DMS114 treated with DMSO at 0.1 percent for 48 hours (cell line): ENCODE results near the gene ARVCF.
A peak's percentile ranks its signal among the peaks of the same experiment; 100 is the strongest.

Experiments used
- DNase-seq: peaks from one replicate; lab custom pipeline; 2025; ENCODE audit not compliant: unreplicated experiment; lab: John Stamatoyannopoulos, UW

ARVCF gene

GRCh38 chr22:20031732-20032406 lies 15.2 kb upstream of the ARVCF start:
- DNase-seq, result no peak

- no peak for DNase-seq
Observed at GRCh38 chr22:20029550-20030225, 13.1 kb upstream of the ARVCF start.

- DNase-seq, result no peak
Observed at GRCh38 chr22:20028855-20029549, 12.4 kb upstream of the ARVCF start.

GRCh38 chr22:20027966-20028854 lies 11.6 kb upstream of the ARVCF start:
- no peak for DNase-seq

GRCh38 chr22:20026996-20027601 lies 10.5 kb upstream of the ARVCF start:
- no peak for DNase-seq

GRCh38 chr22:20026204-20026908 lies 9.7 kb upstream of the ARVCF start:
- DNase-seq, result no peak

GRCh38 chr22:20025401-20026203 lies 9.0 kb upstream of the ARVCF start:
- DNase-seq, result no peak

- no peak for DNase-seq
Observed at GRCh38 chr22:20024650-20025397, 8.2 kb upstream of the ARVCF start.

GRCh38 chr22:20024225-20024624 lies 7.6 kb upstream of the ARVCF start:
- no peak for DNase-seq

GRCh38 chr22:20022978-20023613 lies 6.5 kb upstream of the ARVCF start:
- DNase-seq, result no peak

GRCh38 chr22:20022231-20022977 lies 5.8 kb upstream of the ARVCF start:
- DNase-seq, result no peak

GRCh38 chr22:20021196-20022181 lies 4.9 kb upstream of the ARVCF start:
- DNase-seq, result no peak

- peak; percentile 68 for DNase-seq
Observed at GRCh38 chr22:20020533-20021195, 4.0 kb upstream of the ARVCF start, which contains the start of gene TANGO2. TANGO2 (plus strand) TSS chr22:20021110; CDS start chr22:20036799, 15,689 bp downstream.

GRCh38 chr22:20019661-20020532 lies 3.3 kb upstream of the ARVCF start:
- DNase-seq, result no peak

- no peak for DNase-seq
Observed at GRCh38 chr22:20018001-20018400, 1.4 kb upstream of the ARVCF start.
